Suprapubic skin (tissue), 3 donors: Measurements from ENCODE around the gene CLTCL1.

Source experiments
- EP300 ChIP-seq: sonication (generic); formaldehyde crosslinking; IDR thresholded peaks from one replicate; pipeline ENCODE4 v1.6.1; 2017; ENCODE audit warnings: antibody characterized with exemption
- POLR2A ChIP-seq, 2 donors: fragments of 450-650 bp; IDR thresholded peaks; one replicate each; pipeline ENCODE4 v1.6.1; 2017; ENCODE audit warnings: antibody characterized with exemption in 2 of 2, mild to moderate bottlenecking in 2 of 2, moderate library complexity in 2 of 2
- TF ChIP-seq, protein P1 (sequence below), 2 donors: fragments of 200-600 bp in 1 of 2; fragments of 450-650 bp in 1 of 2; sonication (generic) in 1 of 2; IDR thresholded peaks; one replicate each; pipeline ENCODE4 v1.5.1; 2016 to 2019; ENCODE audit warnings: antibody characterized with exemption in 2 of 2, mild to moderate bottlenecking in 1 of 2, moderate library complexity in 1 of 2

DNA sequence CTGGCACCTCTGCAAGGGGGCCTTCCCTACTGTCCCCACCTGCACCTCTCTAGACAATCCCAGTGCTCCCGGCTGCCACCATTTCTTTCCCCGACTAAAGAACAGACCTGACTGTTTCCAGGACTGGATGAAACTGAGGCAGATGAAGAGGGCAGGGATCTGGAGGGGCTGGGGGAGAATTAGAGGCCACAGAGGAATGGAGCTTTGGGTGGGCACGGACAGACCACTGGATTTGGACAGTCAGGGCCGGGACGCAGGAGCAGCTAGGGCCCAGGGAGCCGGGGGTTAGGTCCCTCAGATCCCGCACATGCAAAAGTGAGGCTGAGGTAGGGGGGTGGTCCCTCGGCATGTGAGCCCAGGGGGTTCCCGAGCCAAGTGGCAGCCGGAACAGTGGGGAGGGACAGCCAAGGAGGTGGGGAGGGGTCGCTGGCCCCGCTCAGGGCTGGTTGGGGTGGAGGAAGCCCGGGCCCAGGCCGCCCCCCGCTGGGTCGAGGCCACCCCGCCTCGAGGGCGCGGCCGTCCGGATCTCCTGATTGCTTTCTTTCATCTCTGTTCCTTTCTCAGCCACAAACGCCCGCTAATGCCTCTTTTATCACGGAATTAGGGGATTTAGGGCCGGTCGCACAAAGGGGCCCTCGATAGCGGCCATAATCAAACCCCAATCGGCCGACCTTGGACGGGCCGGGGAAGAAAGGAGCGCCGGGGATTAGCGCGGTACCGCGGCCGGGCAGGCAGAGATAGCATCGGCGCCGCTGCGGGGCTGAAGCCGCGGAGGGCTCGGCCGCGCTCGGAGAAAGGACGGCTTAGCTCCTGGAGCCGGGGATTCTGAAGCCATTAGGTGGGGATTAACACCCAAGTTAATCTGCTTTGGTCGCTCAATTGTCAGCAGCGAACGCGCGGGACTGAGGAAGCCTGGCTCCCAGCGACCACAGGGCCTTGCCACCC is 122.2 kb downstream of the CLTCL1 start:
- TF ChIP-seq POLR2A (IDR thresholded peaks at IDR 0.05): no peak
- TF ChIP-seq, protein P1, sequence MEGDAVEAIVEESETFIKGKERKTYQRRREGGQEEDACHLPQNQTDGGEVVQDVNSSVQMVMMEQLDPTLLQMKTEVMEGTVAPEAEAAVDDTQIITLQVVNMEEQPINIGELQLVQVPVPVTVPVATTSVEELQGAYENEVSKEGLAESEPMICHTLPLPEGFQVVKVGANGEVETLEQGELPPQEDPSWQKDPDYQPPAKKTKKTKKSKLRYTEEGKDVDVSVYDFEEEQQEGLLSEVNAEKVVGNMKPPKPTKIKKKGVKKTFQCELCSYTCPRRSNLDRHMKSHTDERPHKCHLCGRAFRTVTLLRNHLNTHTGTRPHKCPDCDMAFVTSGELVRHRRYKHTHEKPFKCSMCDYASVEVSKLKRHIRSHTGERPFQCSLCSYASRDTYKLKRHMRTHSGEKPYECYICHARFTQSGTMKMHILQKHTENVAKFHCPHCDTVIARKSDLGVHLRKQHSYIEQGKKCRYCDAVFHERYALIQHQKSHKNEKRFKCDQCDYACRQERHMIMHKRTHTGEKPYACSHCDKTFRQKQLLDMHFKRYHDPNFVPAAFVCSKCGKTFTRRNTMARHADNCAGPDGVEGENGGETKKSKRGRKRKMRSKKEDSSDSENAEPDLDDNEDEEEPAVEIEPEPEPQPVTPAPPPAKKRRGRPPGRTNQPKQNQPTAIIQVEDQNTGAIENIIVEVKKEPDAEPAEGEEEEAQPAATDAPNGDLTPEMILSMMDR (IDR thresholded peaks at IDR 0.05): no peak
- no peak for TF ChIP-seq EP300
